Stimulated activated naive CD4-positive, alpha-beta T cell (primary cell): Measurements from ENCODE around the gene C5AR2.
"Not testable (repeated sequence)": the region's sequence is repeated elsewhere in the genome, so short reads cannot be mapped to it uniquely, and the experiment has no call there.

Experiments
- DNase-seq, 6 experiments: peaks; one replicate each; lab custom pipeline; 2025; lab: John Stamatoyannopoulos, UW

The C5AR2 gene

GRCh38 chr19:47363758-47364531 lies 32.0 kb downstream of the C5AR2 start:
- DNase-seq: no peak

GRCh38 chr19:47365455-47365854 lies 33.5 kb downstream of the C5AR2 start:
- not testable (repeated sequence) for DNase-seq

GRCh38 chr19:47370045-47370611 lies 38.2 kb downstream of the C5AR2 start:
- DNase-seq: no peak

- no peak for DNase-seq
These were observed 39.3 kb downstream of the C5AR2 start for GRCh38 chr19:47371261-47371660.

GRCh38 chr19:47372603-47373002 lies 40.6 kb downstream of the C5AR2 start:
- DNase-seq: no peak

GRCh38 chr19:47373246-47374240 lies 41.6 kb downstream of the C5AR2 start:
- no peak for DNase-seq

- DNase-seq: no peak
These were observed 43.1 kb downstream of the C5AR2 start for GRCh38 chr19:47374876-47375693.

- no peak for DNase-seq
These were observed 44.0 kb downstream of the C5AR2 start for GRCh38 chr19:47375694-47376588.

- DNase-seq: no peak
These were observed 44.7 kb downstream of the C5AR2 start for GRCh38 chr19:47376589-47377144.

- no peak for DNase-seq
These were observed 45.3 kb downstream of the C5AR2 start for GRCh38 chr19:47377208-47377701.

GRCh38 chr19:47377801-47378200 lies 45.8 kb downstream of the C5AR2 start:
- DNase-seq: no peak

GRCh38 chr19:47378246-47378645 lies 46.3 kb downstream of the C5AR2 start:
- DNase-seq: no peak

- DNase-seq: no peak
These were observed 47.5 kb downstream of the C5AR2 start for GRCh38 chr19:47379381-47379938.

- DNase-seq: no peak
These were observed 48.6 kb downstream of the C5AR2 start for GRCh38 chr19:47380559-47380958.

- no peak for DNase-seq
These were observed 49.1 kb downstream of the C5AR2 start for GRCh38 chr19:47381121-47381520.

- no peak for DNase-seq
These were observed 49.8 kb downstream of the C5AR2 start for GRCh38 chr19:47381653-47382279.

- not testable (repeated sequence) for DNase-seq
These were observed 51.9 kb downstream of the C5AR2 start for GRCh38 chr19:47383890-47384289.

- DNase-seq: not testable (repeated sequence)
These were observed 52.6 kb downstream of the C5AR2 start for GRCh38 chr19:47384533-47384932.

- DNase-seq: not testable (repeated sequence)
These were observed 54.6 kb downstream of the C5AR2 start for GRCh38 chr19:47386582-47386981.
